ENCODE results near the gene CDH13.
A peak's percentile ranks its signal among the peaks of the same experiment; 100 is the strongest.

- no peak for TF ChIP-seq REST (IDR thresholded peaks at IDR 0.05)
- TF ChIP-seq RFX5 (IDR thresholded peaks at IDR 0.05), result no peak
- TF ChIP-seq BHLHE40 (IDR thresholded peaks at IDR 0.05; ENCODE audit: low read depth, low read length), result no peak
- no peak for TF ChIP-seq CHD2 (IDR thresholded peaks at IDR 0.05; ENCODE audit: low read length, partially characterized antibody)
- TF ChIP-seq CTCF (IDR thresholded peaks at IDR 0.05), result peak; percentile 61
- no peak for TF ChIP-seq EHMT2 (IDR thresholded peaks at IDR 0.05; ENCODE audit: low read depth)
- TF ChIP-seq POLR2A (IDR thresholded peaks at IDR 0.05; ENCODE audit: low read length), result no peak
These were observed 13.0 kb downstream of the CDH13 start for GRCh38 chr16:82639666-82640336.
